NK-92 treated with Interleukin-12 subunit alpha and Interleukin-12 subunit beta, amount 100 ng/mL, for 24 hours (cell line): ENCODE measurements around the gene IFITM2.
"Not testable (repeated sequence)": the region's sequence is repeated elsewhere in the genome, so short reads cannot be mapped to it uniquely, and the experiment has no call there.

Source experiments
- DNase-seq: peaks from one replicate; lab custom pipeline; 2025; lab: John Stamatoyannopoulos, UW

Gene IFITM2

GRCh38 chr11:325796-326591, 18.4 kb downstream of the IFITM2 start:
- DNase-seq = no peak

- DNase-seq = no peak
These were observed 18.9 kb downstream of the IFITM2 start for GRCh38 chr11:326592-326841.

- DNase-seq = no peak
These were observed 19.4 kb downstream of the IFITM2 start for GRCh38 chr11:326842-327580.

- DNase-seq = no peak
These were observed 19.9 kb downstream of the IFITM2 start for GRCh38 chr11:327581-327923.

- DNase-seq = no peak
These were observed 20.4 kb downstream of the IFITM2 start for GRCh38 chr11:328012-328411.

- not testable (repeated sequence) for DNase-seq
These were observed 21.0 kb downstream of the IFITM2 start for GRCh38 chr11:328516-329100.

GRCh38 chr11:329886-330253, 22.3 kb downstream of the IFITM2 start:
- DNase-seq = no peak

- no peak for DNase-seq
These were observed 22.7 kb downstream of the IFITM2 start for GRCh38 chr11:330307-330693.

- DNase-seq = peak; percentile 72
These were observed 23.2 kb downstream of the IFITM2 start for GRCh38 chr11:330694-331357.

- DNase-seq = peak; percentile 59
These were observed 23.9 kb downstream of the IFITM2 start for GRCh38 chr11:331358-332060.

GRCh38 chr11:332651-333480, 25.2 kb downstream of the IFITM2 start:
- no peak for DNase-seq

GRCh38 chr11:333616-334263, 26.1 kb downstream of the IFITM2 start:
- DNase-seq = not testable (repeated sequence)

- DNase-seq = no peak
These were observed 26.8 kb downstream of the IFITM2 start for GRCh38 chr11:334264-334994.

- no peak for DNase-seq
These were observed 28.4 kb downstream of the IFITM2 start for GRCh38 chr11:335779-336658.

- DNase-seq = no peak
These were observed 29.1 kb downstream of the IFITM2 start for GRCh38 chr11:336659-337198.

GRCh38 chr11:337711-338110, 30.1 kb downstream of the IFITM2 start:
- DNase-seq = no peak

GRCh38 chr11:339963-340362, 32.3 kb downstream of the IFITM2 start:
- no peak for DNase-seq

GRCh38 chr11:340539-341512, 33.2 kb downstream of the IFITM2 start:
- DNase-seq = no peak
